Measurements from ENCODE around the gene SLC9A2.
A peak's percentile ranks its signal among the peaks of the same experiment; 100 is the strongest.

The SLC9A2 gene

DNA sequence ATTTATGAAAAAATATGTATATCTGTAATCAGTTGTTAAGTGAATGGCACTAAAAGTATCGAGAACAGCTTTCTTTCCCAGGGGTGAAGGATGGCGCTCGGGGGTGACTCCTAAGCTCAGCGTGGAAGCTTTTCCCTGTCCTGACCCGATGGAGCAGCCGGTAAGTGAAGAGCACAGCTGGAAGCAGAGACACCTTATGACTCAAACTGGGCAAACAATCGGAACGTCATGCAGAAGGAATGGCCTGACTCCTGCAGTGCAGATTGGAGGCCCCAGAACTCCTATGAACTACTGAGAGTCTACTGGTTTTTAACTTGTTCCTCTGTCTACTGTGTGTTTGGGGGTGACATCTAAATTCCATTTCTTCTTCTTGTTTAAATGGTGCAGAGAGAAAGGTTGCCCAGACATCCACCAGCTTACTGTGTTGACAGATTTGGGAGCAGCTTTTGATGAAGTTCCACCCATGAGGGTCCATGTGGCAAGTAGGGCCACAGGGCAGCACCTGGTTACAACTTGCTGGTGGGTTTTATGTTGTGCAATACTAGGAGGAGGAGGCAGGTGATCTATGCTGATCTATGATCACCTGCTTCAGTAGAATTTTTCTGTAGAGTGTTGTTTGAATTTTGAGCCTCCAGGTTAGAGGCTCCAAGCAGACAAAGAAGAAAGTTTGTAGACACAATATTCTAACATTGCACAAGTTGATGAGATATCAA is 89.7 kb downstream of the SLC9A2 start:
- Histone ChIP-seq H3K4me1 (ENCODE audit: control insufficient read depth, low read depth, low read length) (no peaks in the 10 kb centered on the region), H3K23ac (ENCODE audit: low read length) (no peak overlapping the region), H4K8ac (ENCODE audit: low read depth, low read length) (no peak overlapping the region), H2BK15ac (replicated peaks; ENCODE audit: low read depth) (no peak overlapping the region), H3K4ac (ENCODE audit: low read depth, low read length) (no peak overlapping the region), H3K36me3 (ENCODE audit: control insufficient read depth, insufficient read depth, low read length) (no peaks in the 10 kb centered on the region), H3K27me3 (ENCODE audit: insufficient read depth, low read length, poor library complexity) (no peaks in the 10 kb centered on the region), H3K56ac (ENCODE audit: low read length) (no peak overlapping the region), H3K79me1 (ENCODE audit: low read length) (no peaks in the 10 kb centered on the region), H3K18ac (ENCODE audit: low read length) (no peak overlapping the region), H3K4me3 (ENCODE audit: low read length) (no peak overlapping the region), H3K27ac (ENCODE audit: low read depth, low read length) (no peak overlapping the region), H2BK120ac (ENCODE audit: low read depth, low read length) (no peak overlapping the region), H2BK5ac (ENCODE audit: low read length) (no peak overlapping the region), H4K5ac (ENCODE audit: low read length) (no peak overlapping the region), H3K79me2 (ENCODE audit: control insufficient read depth, insufficient read depth, low read length) (no peaks in the 10 kb centered on the region), H3K9ac (ENCODE audit: low read length) (no peak overlapping the region), H2AK5ac (ENCODE audit: low read length) (no peak overlapping the region), H3K4me2 (ENCODE audit: low read length) (no peak overlapping the region)
- no CpG with 5 or more reads among the region's 8 CpGs for WGBS (ENCODE audit: extremely low coverage, insufficient coverage, low lambda C conversion rate)
- DNase-seq: peak; percentile 63

- Histone ChIP-seq H4K8ac (ENCODE audit: low read depth, low read length) (no peak overlapping the region), H3K4ac (ENCODE audit: low read depth, low read length) (no peak overlapping the region), H2BK15ac (replicated peaks; ENCODE audit: low read depth) (no peak overlapping the region), H3K79me1 (ENCODE audit: low read length) (no peaks in the 10 kb centered on the region), H3K27me3 (ENCODE audit: insufficient read depth, low read length, poor library complexity) (no peaks in the 10 kb centered on the region), H2AK5ac (ENCODE audit: low read length) (no peak overlapping the region), H3K56ac (ENCODE audit: low read length) (no peak overlapping the region), H2BK120ac (ENCODE audit: low read depth, low read length) (no peak overlapping the region), H3K18ac (ENCODE audit: low read length) (no peak overlapping the region), H3K9ac (ENCODE audit: low read length) (no peak overlapping the region), H3K4me3 (ENCODE audit: low read length) (no peak overlapping the region), H3K27ac (ENCODE audit: low read depth, low read length) (no peak overlapping the region), H3K79me2 (ENCODE audit: control insufficient read depth, insufficient read depth, low read length) (no peaks in the 10 kb centered on the region), H3K23ac (ENCODE audit: low read length) (no peak overlapping the region), H3K4me2 (ENCODE audit: low read length) (no peak overlapping the region), H3K36me3 (ENCODE audit: control insufficient read depth, insufficient read depth, low read length) (peaks cover 4% of the 10 kb centered on the region), H4K5ac (ENCODE audit: low read length) (no peak overlapping the region), H3K4me1 (ENCODE audit: control insufficient read depth, low read depth, low read length) (no peaks in the 10 kb centered on the region), H2BK5ac (ENCODE audit: low read length) (no peak overlapping the region)
- WGBS (ENCODE audit: extremely low coverage, insufficient coverage, low lambda C conversion rate): no CpG with 5 or more reads among the region's 5 CpGs
- DNase-seq: no peak
These were observed 98.1 kb downstream of the SLC9A2 start for GRCh38 chr2:102717308-102718018.

DNA sequence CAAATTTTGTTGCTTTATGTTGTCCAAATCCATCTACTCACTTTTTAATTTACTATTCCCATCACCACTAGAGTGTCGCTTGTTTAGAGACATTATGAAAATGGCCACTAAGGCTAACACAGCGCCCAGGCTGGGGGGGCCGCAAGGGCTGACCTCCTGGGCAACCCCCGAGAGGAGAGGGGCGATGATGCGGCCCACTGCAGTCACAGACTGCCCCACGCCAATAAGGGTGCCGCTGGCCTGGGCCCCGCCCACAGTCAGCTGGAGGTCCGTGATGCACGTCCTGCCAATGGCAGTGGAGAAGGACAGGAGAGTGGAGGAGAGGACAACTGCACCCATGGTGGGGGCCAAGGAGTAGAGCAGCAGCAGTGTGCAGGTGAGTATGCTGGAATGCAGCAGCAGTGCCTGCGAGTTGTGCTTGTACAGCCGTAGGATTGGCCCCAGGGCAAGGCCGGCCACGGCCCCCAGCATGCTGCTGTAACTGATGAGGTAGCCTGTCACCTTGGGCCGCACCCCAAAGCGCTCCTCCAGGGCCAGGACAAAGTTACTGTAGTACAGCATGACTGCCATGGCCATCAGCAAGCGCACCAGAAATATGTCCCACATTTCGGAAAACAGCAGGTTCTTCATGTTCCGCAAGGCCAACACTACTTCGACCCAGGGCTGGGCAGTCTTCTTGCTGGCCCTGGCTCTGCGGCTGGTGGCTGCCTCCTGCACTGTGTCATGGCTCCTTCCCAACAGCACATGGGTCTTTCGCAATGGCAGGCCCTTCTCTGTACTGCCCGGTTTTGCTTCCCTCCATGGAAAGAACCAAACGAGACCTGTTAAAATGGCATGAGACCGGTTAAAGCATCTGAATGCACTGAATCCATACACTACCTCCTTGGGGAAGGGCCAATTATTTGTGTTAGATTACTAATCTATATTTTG is 99.3 kb downstream of the SLC9A2 start:
- no peaks in the 10 kb centered on the region for H3K27me3 ChIP-seq (ENCODE audit: insufficient read depth, low read length, poor library complexity)

GRCh38 chr2:102724016-102724490 is 104.7 kb downstream of the SLC9A2 start:
- no CpG with 5 or more reads among the region's 7 CpGs for WGBS (ENCODE audit: extremely low coverage, insufficient coverage, low lambda C conversion rate)
- no peak overlapping the region for H4K8ac ChIP-seq (ENCODE audit: low read depth, low read length)
- H3K56ac ChIP-seq (ENCODE audit: low read length): no peak overlapping the region
- H2BK15ac ChIP-seq (replicated peaks; ENCODE audit: low read depth): no peak overlapping the region
- H2AK5ac ChIP-seq (ENCODE audit: low read length): no peak overlapping the region
- no peaks in the 10 kb centered on the region for H3K27me3 ChIP-seq (ENCODE audit: insufficient read depth, low read length, poor library complexity)
- no peaks in the 10 kb centered on the region for H3K4me1 ChIP-seq (ENCODE audit: control insufficient read depth, low read depth, low read length)
- H3K4me2 ChIP-seq (ENCODE audit: low read length): no peak overlapping the region
- H3K79me1 ChIP-seq (ENCODE audit: low read length): no peaks in the 10 kb centered on the region
- H4K5ac ChIP-seq (ENCODE audit: low read length): no peak overlapping the region
- no peaks in the 10 kb centered on the region for H3K79me2 ChIP-seq (ENCODE audit: control insufficient read depth, insufficient read depth, low read length)
- H3K18ac ChIP-seq (ENCODE audit: low read length): no peak overlapping the region
- no peak overlapping the region for H3K23ac ChIP-seq (ENCODE audit: low read length)
- H3K36me3 ChIP-seq (ENCODE audit: control insufficient read depth, insufficient read depth, low read length): peaks cover 2% of the 10 kb centered on the region
- H3K4me3 ChIP-seq (ENCODE audit: low read length): no peak overlapping the region
- no peak overlapping the region for H3K9ac ChIP-seq (ENCODE audit: low read length)
- no peak for DNase-seq
- no peak overlapping the region for H2BK5ac ChIP-seq (ENCODE audit: low read length)
- H2BK120ac ChIP-seq (ENCODE audit: low read depth, low read length): no peak overlapping the region
- no peak overlapping the region for H3K4ac ChIP-seq (ENCODE audit: low read depth, low read length)
- no peak overlapping the region for H3K27ac ChIP-seq (ENCODE audit: low read depth, low read length)

More for the DNA sequence above, 99.3 kb downstream of the SLC9A2 start:
- Histone ChIP-seq H2BK15ac (replicated peaks; ENCODE audit: low read depth) (no peak overlapping the region), H2BK5ac (ENCODE audit: low read length) (no peak overlapping the region), H3K18ac (ENCODE audit: low read length) (no peak overlapping the region), H2AK5ac (ENCODE audit: low read length) (no peak overlapping the region), H3K9ac (ENCODE audit: low read length) (no peak overlapping the region), H3K27ac (ENCODE audit: low read depth, low read length) (no peak overlapping the region), H3K56ac (ENCODE audit: low read length) (no peak overlapping the region), H3K4me1 (ENCODE audit: control insufficient read depth, low read depth, low read length) (no peaks in the 10 kb centered on the region), H4K5ac (ENCODE audit: low read length) (no peak overlapping the region), H3K79me1 (ENCODE audit: low read length) (no peaks in the 10 kb centered on the region), H4K8ac (ENCODE audit: low read depth, low read length) (no peak overlapping the region), H3K4me3 (ENCODE audit: low read length) (no peak overlapping the region), H3K23ac (ENCODE audit: low read length) (no peak overlapping the region), H3K4me2 (ENCODE audit: low read length) (no peak overlapping the region), H3K4ac (ENCODE audit: low read depth, low read length) (no peak overlapping the region), H3K36me3 (ENCODE audit: control insufficient read depth, insufficient read depth, low read length) (peaks cover 4% of the 10 kb centered on the region), H2BK120ac (ENCODE audit: low read depth, low read length) (no peak overlapping the region), H3K79me2 (ENCODE audit: control insufficient read depth, insufficient read depth, low read length) (no peaks in the 10 kb centered on the region)
- no CpG with 5 or more reads among the region's 26 CpGs for WGBS (ENCODE audit: extremely low coverage, insufficient coverage, low lambda C conversion rate)
- no peak for DNase-seq

DNA sequence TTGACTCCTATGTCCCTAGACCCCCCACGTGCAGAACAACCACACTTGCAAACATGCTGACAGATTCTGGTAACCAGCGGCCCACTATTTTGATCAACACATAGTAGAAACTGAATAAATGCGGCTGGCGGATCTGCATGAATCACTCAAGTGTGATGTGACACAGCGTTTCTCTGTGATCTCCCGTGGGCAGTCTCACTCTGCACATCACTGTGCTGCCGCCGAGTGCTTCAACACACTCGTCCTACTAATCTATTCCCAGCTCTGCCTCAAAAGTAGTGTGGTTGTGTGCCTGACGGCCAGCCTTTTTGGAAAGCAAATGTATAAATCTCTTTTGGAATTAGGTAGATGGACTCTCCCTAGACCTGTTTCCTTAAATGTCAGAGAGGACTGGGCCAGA is 105.2 kb downstream of the SLC9A2 start:
- Histone ChIP-seq H3K79me1 (ENCODE audit: low read length) (no peaks in the 10 kb centered on the region), H3K27me3 (ENCODE audit: insufficient read depth, low read length, poor library complexity) (no peaks in the 10 kb centered on the region), H3K4ac (ENCODE audit: low read depth, low read length) (no peak overlapping the region), H3K56ac (ENCODE audit: low read length) (no peak overlapping the region), H3K36me3 (ENCODE audit: control insufficient read depth, insufficient read depth, low read length) (peaks cover 2% of the 10 kb centered on the region), H3K9ac (ENCODE audit: low read length) (no peak overlapping the region), H2BK15ac (replicated peaks; ENCODE audit: low read depth) (no peak overlapping the region), H2BK5ac (ENCODE audit: low read length) (no peak overlapping the region), H4K8ac (ENCODE audit: low read depth, low read length) (no peak overlapping the region), H2AK5ac (ENCODE audit: low read length) (no peak overlapping the region), H3K4me2 (ENCODE audit: low read length) (no peak overlapping the region), H3K27ac (ENCODE audit: low read depth, low read length) (no peak overlapping the region), H3K18ac (ENCODE audit: low read length) (no peak overlapping the region), H2BK120ac (ENCODE audit: low read depth, low read length) (no peak overlapping the region), H3K23ac (ENCODE audit: low read length) (no peak overlapping the region), H4K5ac (ENCODE audit: low read length) (no peak overlapping the region), H3K4me3 (ENCODE audit: low read length) (no peak overlapping the region), H3K4me1 (ENCODE audit: control insufficient read depth, low read depth, low read length) (no peaks in the 10 kb centered on the region), H3K79me2 (ENCODE audit: control insufficient read depth, insufficient read depth, low read length) (no peaks in the 10 kb centered on the region)
- DNase-seq: no peak
- WGBS (ENCODE audit: extremely low coverage, insufficient coverage, low lambda C conversion rate): no CpG with 5 or more reads among the region's 10 CpGs

All from mesendoderm (in vitro differentiated cells).